OCI-LY7 (cell line): ENCODE data around the gene DDN. TPM values are rescaled to one million over a fixed set of nuclear protein-coding genes. Genes with fewer than 3 reads are reported as not detected.

Experiments used
- BruUV-seq: library from RNA; stranded (reverse); fragments of 400-500 nt; replicated peaks from 2 replicates; lab custom pipeline; 2021; lab: Mats Ljungman, UMichigan
- CTCF ChIA-PET: fragments of 300-600 bp; sonication (Branson Sonifier 250); formaldehyde crosslinking; loops from one replicate; lab custom pipeline; 2022; ENCODE audit warnings: antibody characterized with exemption; ENCODE audit not compliant: unreplicated experiment; lab: Charles Lee
- POLR2A ChIA-PET: fragments of 300-600 bp; sonication (Branson Sonifier 250); formaldehyde crosslinking; loops from one replicate; lab custom pipeline; 2022; ENCODE audit warnings: antibody characterized with exemption; lab: Charles Lee
- DNase-seq: peaks from one replicate; pipeline ENCODE4 v3.0.0-alpha.2; 2015; ENCODE audit warnings: low spot score
- H2AFZ ChIP-seq: fragments of 200-600 bp; sonication (generic), shearing (Covaris generic); 2 replicates; pipeline ENCODE4 v1.6.1; 2014; ENCODE audit warnings: mild to moderate bottlenecking, antibody characterized with exemption, low read length, moderate library complexity
- H3K27ac ChIP-seq: fragments of 200-600 bp; sonication (generic); 2 replicates; pipeline ENCODE4 v1.5.1; 2014; ENCODE audit warnings: mixed run types, low read depth, mild to moderate bottlenecking, moderate library complexity, low read length, inconsistent platforms; ENCODE audit not compliant: poor library complexity, severe bottlenecking
- H3K36me3 ChIP-seq: fragments of 200-600 bp; sonication (generic); 2 replicates; pipeline ENCODE4 v1.6.1; 2014; ENCODE audit warnings: mild to moderate bottlenecking, antibody characterized with exemption, low read length, moderate library complexity, mixed read lengths; ENCODE audit not compliant: insufficient read depth
- H3K4me1 ChIP-seq: fragments of 200-600 bp; sonication (generic); 2 replicates; pipeline ENCODE4 v1.5.1; 2014; ENCODE audit warnings: mild to moderate bottlenecking, low read length; ENCODE audit not compliant: insufficient read depth, poor library complexity, severe bottlenecking
- H3K4me2 ChIP-seq: fragments of 200-600 bp; sonication (generic); 2 replicates; pipeline ENCODE4 v1.6.1; 2014; ENCODE audit warnings: mild to moderate bottlenecking, low read length
- H3K4me3 ChIP-seq: fragments of 200-600 bp; sonication (generic); 2 replicates; pipeline ENCODE4 v1.5.1; 2014; ENCODE audit warnings: mild to moderate bottlenecking, low read depth, low read length; ENCODE audit not compliant: poor library complexity, severe bottlenecking
- H3K79me2 ChIP-seq: fragments of 200-600 bp; sonication (generic); 2 replicates; pipeline ENCODE4 v1.6.1; 2016; ENCODE audit warnings: low read depth, mild to moderate bottlenecking, low read length, moderate library complexity, mixed read lengths; ENCODE audit not compliant: insufficient read depth
- H3K9me2 ChIP-seq: fragments of 200-600 bp; sonication (generic); 2 replicates; pipeline ENCODE4 v1.6.1; 2016; ENCODE audit warnings: mild to moderate bottlenecking, low read length, mixed read lengths; ENCODE audit not compliant: insufficient read depth
- H3K9me3 ChIP-seq: fragments of 200-600 bp; sonication (generic); 2 replicates; pipeline ENCODE4 v1.6.1; 2014; ENCODE audit warnings: mild to moderate bottlenecking, mixed run types, low read length, mixed read lengths
- H4K20me1 ChIP-seq: fragments of 200-600 bp; sonication (generic); 2 replicates; pipeline ENCODE4 v1.6.1; 2014; ENCODE audit warnings: mild to moderate bottlenecking, antibody characterized with exemption, low read length, moderate library complexity, mixed read lengths; ENCODE audit not compliant: insufficient read depth
- EZH2phosphoT487 ChIP-seq: fragments of 200-600 bp; sonication (generic); IDR thresholded peaks from 2 replicates; pipeline ENCODE4 v1.6.1; 2018; ENCODE audit warnings: low read depth, borderline replicate concordance, mild to moderate bottlenecking, mixed run types, antibody characterized with exemption, low read length, moderate library complexity, mixed read lengths
- intact Hi-C: fragments of 100-400 bp; cut with micrococcal nuclease; formaldehyde crosslinking; loops from one replicate; pipeline ENCODE4 v1.10.0; 2022; ENCODE audit not compliant: unreplicated experiment
- total RNA-seq, 2 experiments: library from RNA; depleted of rRNA in 1 of 2; stranded (reverse); fragments of >200 nt in 1 of 2; shearing (Covaris generic) in 1 of 2; gene quantifications; 2 replicates each; pipeline ENCODE4 v1.2.3, GENCODE V29; 2014 to 2022
- TF ChIP-seq, protein P1 (sequence below): fragments of 200-600 bp; sonication (generic); conservative IDR thresholded peaks from 2 replicates; pipeline ENCODE4 v1.5.1; 2014; ENCODE audit warnings: mild to moderate bottlenecking, antibody characterized with exemption, low read length, moderate library complexity, mixed read lengths

The DDN gene
- total RNA-seq, 2 experiments from 2014 or later = 0.13 TPM; not detected in 1

DNA sequence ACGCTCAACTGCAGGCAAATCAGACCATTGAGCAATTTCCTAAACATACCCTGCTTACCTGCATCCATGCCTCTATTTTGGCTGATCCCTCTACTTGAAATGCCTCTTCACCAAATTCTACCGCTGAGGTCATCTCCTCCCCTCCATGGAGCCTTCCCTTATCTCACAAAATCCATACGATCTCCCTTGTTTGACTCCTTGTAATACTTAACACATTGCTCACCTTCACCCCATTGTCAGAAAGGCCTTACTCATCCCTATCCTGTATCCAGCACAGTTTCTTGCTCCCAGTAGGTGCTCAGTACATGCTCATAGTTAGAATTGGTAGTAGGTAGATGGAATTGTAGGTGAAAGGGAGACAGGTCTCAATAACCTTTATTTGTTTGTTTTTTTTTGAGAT is 5.4 kb downstream of the DDN start:
- H3K27ac ChIP-seq = no peak overlapping the region
- H3K4me1 ChIP-seq = peaks cover 20% of the 10 kb centered on the region
- ChIA-PET CTCF (no interaction called here), POLR2A (interaction anchor here (0.7 kb wide), 2 partner anchors 41 to 71 kb away, joined by 3 read pairs; no protein-coding TSS in a partner anchor)
- no peaks in the 10 kb centered on the region for H3K79me2 ChIP-seq
- H3K4me2 ChIP-seq = no peak overlapping the region
- intact Hi-C loops = no loop called here
- BruUV-seq = no TSS peak
- H4K20me1 ChIP-seq = no peaks in the 10 kb centered on the region
- H3K36me3 ChIP-seq = no peaks in the 10 kb centered on the region
- no peaks in the 10 kb centered on the region for H3K9me2 ChIP-seq
- DNase-seq = no peak
- TF ChIP-seq, protein P1, sequence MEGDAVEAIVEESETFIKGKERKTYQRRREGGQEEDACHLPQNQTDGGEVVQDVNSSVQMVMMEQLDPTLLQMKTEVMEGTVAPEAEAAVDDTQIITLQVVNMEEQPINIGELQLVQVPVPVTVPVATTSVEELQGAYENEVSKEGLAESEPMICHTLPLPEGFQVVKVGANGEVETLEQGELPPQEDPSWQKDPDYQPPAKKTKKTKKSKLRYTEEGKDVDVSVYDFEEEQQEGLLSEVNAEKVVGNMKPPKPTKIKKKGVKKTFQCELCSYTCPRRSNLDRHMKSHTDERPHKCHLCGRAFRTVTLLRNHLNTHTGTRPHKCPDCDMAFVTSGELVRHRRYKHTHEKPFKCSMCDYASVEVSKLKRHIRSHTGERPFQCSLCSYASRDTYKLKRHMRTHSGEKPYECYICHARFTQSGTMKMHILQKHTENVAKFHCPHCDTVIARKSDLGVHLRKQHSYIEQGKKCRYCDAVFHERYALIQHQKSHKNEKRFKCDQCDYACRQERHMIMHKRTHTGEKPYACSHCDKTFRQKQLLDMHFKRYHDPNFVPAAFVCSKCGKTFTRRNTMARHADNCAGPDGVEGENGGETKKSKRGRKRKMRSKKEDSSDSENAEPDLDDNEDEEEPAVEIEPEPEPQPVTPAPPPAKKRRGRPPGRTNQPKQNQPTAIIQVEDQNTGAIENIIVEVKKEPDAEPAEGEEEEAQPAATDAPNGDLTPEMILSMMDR = no peak
- TF ChIP-seq EZH2phosphoT487 = no peak
- H3K9me3 ChIP-seq = no peaks in the 10 kb centered on the region
- no peak overlapping the region for H3K4me3 ChIP-seq
- H2AFZ ChIP-seq = no peak overlapping the region

DNA sequence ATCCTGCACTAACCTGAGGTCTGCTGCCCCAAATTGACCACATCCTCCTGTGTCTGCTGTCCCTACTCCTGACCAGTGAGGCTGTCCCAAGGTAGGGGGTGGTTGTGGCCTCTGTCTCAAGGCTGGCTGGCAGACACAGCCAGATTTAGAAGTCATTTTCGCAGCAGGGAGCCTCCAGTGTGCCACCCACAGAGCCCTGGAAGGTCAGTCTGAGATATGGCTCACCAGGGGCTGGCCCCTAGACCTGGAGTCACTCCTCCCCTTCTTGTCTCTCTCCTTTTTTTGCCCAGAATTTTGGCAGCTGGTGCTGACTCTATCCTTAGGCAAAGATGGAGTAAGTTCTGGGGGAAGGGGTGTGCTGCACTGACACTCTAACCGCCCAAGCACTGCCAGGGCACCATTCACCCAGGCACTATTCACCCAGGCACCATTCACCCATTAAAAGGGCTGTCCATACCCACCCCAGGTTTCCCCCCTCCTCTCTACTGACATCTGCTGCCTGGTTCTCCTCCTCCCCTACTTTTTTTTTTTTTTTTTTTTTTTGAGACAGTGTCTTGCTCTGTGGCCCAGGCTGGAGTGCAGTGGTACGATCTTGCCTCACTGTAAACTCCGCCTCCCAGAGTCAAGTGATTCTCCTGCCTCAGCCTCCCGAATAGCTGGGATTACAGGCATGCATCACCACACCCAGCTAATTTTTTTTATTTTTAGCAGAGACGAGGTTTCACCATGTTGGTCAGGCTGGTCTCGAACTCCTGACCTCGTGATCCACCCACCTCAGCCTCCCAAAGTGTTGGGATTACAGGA is 7.7 kb downstream of the DDN start:
- Histone ChIP-seq H3K27ac (no peak overlapping the region), H3K4me1 (no peaks in the 10 kb centered on the region), H3K4me2 (no peak overlapping the region), H3K9me2 (no peaks in the 10 kb centered on the region), H3K4me3 (no peak overlapping the region), H4K20me1 (no peaks in the 10 kb centered on the region), H2AFZ (no peak overlapping the region), H3K36me3 (no peaks in the 10 kb centered on the region), H3K9me3 (no peaks in the 10 kb centered on the region), H3K79me2 (no peaks in the 10 kb centered on the region)
- ChIA-PET CTCF (no interaction called here), POLR2A (no interaction called here)
- TF ChIP-seq EZH2phosphoT487 = no peak
- TF ChIP-seq, protein P1 = no peak
- intact Hi-C loops = no loop called here
- DNase-seq = no peak
- BruUV-seq = no TSS peak

DNA sequence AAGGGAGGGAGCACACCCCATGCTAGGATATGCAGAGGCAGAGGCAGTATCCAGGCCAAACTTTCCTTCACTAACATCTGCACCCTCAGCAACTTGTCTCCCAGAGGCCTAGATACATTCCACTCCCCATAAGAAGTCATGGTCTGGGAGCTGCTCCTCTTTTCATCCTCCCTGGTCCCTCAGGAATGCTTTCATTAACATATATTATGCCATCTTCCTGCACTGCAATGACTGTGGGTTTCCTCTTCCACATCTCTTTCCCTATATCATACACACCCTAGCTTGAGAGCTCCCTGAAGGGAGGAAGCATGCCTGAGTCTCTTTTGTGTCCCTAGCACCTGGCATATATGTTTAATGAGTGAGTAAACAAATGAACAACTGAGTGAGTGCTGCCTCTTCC is 8.6 kb downstream of the DDN start:
- H3K79me2 ChIP-seq = no peaks in the 10 kb centered on the region
- no peak for DNase-seq
- no peak overlapping the region for H3K27ac ChIP-seq
- ChIA-PET CTCF (no interaction called here), POLR2A (no interaction called here)
- H3K4me3 ChIP-seq = no peak overlapping the region
- intact Hi-C loops = no loop called here
- TF ChIP-seq, protein P1 = no peak
- H3K9me2 ChIP-seq = no peaks in the 10 kb centered on the region
- no peak overlapping the region for H2AFZ ChIP-seq
- peaks cover 6% of the 10 kb centered on the region for H3K4me1 ChIP-seq
- H4K20me1 ChIP-seq = no peaks in the 10 kb centered on the region
- no peak overlapping the region for H3K4me2 ChIP-seq
- BruUV-seq = no TSS peak
- H3K9me3 ChIP-seq = no peaks in the 10 kb centered on the region
- no peaks in the 10 kb centered on the region for H3K36me3 ChIP-seq
